ENCODE measurements around the gene DQX1.

DNA sequence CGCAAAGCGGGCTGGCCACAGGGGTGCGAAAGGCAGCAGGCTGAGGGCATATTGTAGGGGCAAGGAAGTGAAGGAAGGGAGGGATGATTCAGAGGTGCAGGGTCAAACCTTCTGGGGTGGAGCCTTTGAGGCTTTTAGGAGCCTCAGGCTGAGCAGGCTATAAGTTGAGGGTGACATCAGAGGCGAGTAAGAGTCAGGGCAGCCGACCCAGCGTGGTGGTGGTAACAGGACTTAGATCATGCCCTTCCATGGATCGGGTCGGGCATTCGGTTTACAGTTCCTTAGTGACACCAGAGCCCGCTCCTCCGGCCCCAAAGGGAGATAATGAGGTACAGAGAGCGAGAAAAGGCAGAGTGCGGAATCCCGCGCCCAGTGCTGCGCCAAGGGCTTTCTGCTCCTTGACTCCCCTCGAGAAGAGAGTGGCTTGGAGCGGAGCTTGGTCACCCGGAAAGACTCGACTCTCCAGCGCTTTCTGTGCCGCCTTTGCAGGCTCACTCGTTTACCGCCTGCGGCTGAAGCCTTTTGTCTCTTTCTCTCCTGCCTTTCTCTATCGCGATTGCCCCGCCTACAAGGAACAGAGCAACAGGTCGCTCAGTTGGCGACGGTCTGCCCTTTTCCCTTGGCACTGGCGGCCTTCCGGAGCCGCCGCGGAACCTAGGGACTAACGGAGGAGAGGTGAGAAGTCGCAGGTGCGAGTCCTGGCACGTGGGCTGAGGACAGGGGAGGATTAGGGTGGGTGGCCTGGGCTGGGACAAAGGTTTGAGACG lies 27.3 kb downstream of the DQX1 start:
- TF ChIP-seq, protein P1, sequence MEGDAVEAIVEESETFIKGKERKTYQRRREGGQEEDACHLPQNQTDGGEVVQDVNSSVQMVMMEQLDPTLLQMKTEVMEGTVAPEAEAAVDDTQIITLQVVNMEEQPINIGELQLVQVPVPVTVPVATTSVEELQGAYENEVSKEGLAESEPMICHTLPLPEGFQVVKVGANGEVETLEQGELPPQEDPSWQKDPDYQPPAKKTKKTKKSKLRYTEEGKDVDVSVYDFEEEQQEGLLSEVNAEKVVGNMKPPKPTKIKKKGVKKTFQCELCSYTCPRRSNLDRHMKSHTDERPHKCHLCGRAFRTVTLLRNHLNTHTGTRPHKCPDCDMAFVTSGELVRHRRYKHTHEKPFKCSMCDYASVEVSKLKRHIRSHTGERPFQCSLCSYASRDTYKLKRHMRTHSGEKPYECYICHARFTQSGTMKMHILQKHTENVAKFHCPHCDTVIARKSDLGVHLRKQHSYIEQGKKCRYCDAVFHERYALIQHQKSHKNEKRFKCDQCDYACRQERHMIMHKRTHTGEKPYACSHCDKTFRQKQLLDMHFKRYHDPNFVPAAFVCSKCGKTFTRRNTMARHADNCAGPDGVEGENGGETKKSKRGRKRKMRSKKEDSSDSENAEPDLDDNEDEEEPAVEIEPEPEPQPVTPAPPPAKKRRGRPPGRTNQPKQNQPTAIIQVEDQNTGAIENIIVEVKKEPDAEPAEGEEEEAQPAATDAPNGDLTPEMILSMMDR (IDR thresholded peaks at IDR 0.05), result no peak
- no peak for TF ChIP-seq ZFX (IDR thresholded peaks at IDR 0.05; ENCODE audit: borderline replicate concordance)

Measured in 22Rv1 (cell line).